SU-DHL-6 (cell line): ENCODE measurements around the gene ICAM1.

Experiments used
- H2AFZ ChIP-seq: fragments of 200-600 bp; sonication (generic); 2 replicates; pipeline ENCODE4 v1.6.1; 2014; ENCODE audit warnings: low read depth, mild to moderate bottlenecking, moderate library complexity, mixed read lengths, antibody characterized with exemption, low read length; ENCODE audit not compliant: severe bottlenecking
- H3F3A ChIP-seq: fragments of 200-600 bp; shearing (Covaris generic); 2 replicates; pipeline ENCODE4 v1.6.0; 2016; ENCODE audit warnings: antibody characterized with exemption, mild to moderate bottlenecking; ENCODE audit not compliant: insufficient read depth
- H3K27ac ChIP-seq: fragments of 200-600 bp; sonication (generic); 2 replicates; pipeline ENCODE4 v1.5.1; 2016; ENCODE audit warnings: low read depth, mild to moderate bottlenecking, low read length, moderate library complexity, mixed read lengths
- H3K27me3 ChIP-seq: fragments of 200-600 bp; sonication (generic), shearing (Covaris generic); 2 replicates; pipeline ENCODE4 v1.6.0; 2014; ENCODE audit warnings: mild to moderate bottlenecking, low read length
- H3K36me3 ChIP-seq: fragments of 200-600 bp; sonication (generic); 2 replicates; pipeline ENCODE4 v1.6.1; 2014; ENCODE audit warnings: mild to moderate bottlenecking, low read length, mixed read lengths
- H3K4me2 ChIP-seq: fragments of 300-600, 200-600 bp; shearing (Covaris generic), sonication (generic); 2 replicates; pipeline ENCODE4 v1.6.0; 2014; ENCODE audit warnings: low read length, low read depth, mild to moderate bottlenecking; ENCODE audit not compliant: poor library complexity, severe bottlenecking
- H3K4me3 ChIP-seq: fragments of 200-600 bp; sonication (generic); 2 replicates; pipeline ENCODE4 v1.5.1; 2014; ENCODE audit warnings: antibody characterized with exemption, low read length, mild to moderate bottlenecking, mixed read lengths; ENCODE audit not compliant: insufficient read depth, poor library complexity, severe bottlenecking
- H3K79me2 ChIP-seq: fragments of 200-600 bp; sonication (generic); 2 replicates; pipeline ENCODE4 v1.6.1; 2014; ENCODE audit warnings: mild to moderate bottlenecking, low read length, moderate library complexity; ENCODE audit not compliant: insufficient read depth
- H3K9ac ChIP-seq: fragments of 200-600 bp; sonication (generic); 2 replicates; pipeline ENCODE4 v1.7.0; 2014; ENCODE audit warnings: mild to moderate bottlenecking, low read length
- H3K9me2 ChIP-seq: fragments of 200-600 bp; sonication (generic); replicated peaks from 2 replicates; pipeline ENCODE4 v1.6.1; 2014; ENCODE audit warnings: low read length; ENCODE audit not compliant: insufficient read depth
- H3K9me3 ChIP-seq: fragments of 200-600 bp; sonication (generic); 2 replicates; pipeline ENCODE4 v1.6.1; 2014; ENCODE audit warnings: low read length, mixed read lengths; ENCODE audit not compliant: insufficient read depth
- H4K20me1 ChIP-seq: fragments of 200-600 bp; sonication (generic); 2 replicates; pipeline ENCODE4 v1.6.1; 2014; ENCODE audit warnings: low read depth, mild to moderate bottlenecking, antibody characterized with exemption, low read length, moderate library complexity, mixed read lengths
- EZH2phosphoT487 ChIP-seq: fragments of 200-600 bp; sonication (generic), shearing (Covaris generic); conservative IDR thresholded peaks from 2 replicates; pipeline ENCODE4 v1.6.1; 2018; ENCODE audit warnings: mild to moderate bottlenecking, antibody characterized with exemption, low read length, moderate library complexity, mixed read lengths
- TF ChIP-seq, protein P1 (sequence below): fragments of 200-600 bp; sonication (generic); IDR thresholded peaks from one replicate; pipeline ENCODE4 v1.5.1; 2017; ENCODE audit warnings: antibody characterized with exemption, mild to moderate bottlenecking, low read length, moderate library complexity; ENCODE audit not compliant: insufficient read depth, poor library complexity, severe bottlenecking

ICAM1 gene

DNA sequence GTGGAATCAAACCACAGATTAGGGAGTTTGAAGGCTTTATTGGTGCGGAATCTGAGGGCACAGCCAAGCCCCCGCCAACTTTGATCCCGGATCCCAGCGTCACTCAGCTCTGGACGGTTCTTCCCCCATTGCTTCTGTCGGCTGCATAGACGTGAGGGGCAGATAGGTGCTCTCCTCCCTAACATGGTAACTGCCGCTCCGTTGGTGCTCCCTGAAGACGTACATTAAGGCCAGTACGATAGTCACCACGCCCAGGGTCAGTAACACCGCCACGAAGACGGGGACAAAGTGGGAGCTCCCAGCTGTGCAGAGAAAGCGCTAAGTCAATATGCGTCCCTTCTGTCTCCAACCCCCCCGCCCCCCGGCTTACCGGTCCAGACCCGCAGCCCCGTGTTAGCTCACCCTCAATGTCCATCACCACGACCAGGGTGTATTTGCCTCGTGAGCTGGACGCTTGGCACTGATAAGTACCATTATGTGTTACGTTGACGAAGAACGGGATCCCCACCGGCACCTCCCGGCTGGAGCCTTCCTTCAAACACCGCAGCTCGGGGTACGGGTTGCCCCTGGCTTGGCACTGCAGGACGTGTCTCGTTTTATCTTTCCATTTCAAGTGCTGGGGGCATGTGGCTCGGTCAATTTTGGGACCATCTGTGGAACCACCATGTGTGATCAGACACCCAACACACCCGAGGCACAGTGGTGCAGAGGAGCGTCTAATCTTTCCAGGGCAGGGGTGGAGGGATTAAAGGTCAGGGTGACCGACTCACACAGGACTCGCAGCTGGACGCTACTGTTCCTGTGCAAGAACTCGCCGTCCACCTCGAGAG lies 63.1 kb downstream of the ICAM1 start:
- Histone ChIP-seq H3K4me3 (peak overlapping the region; percentile 78), H3K27me3 (no peaks in the 10 kb centered on the region), H4K20me1 (peaks cover 4% of the 10 kb centered on the region; the same call in 1 of the 2 replicates), H3K9me2 (no peaks in the 10 kb centered on the region), H3K4me2 (peak overlapping the region; percentile 64), H2AFZ (no peak overlapping the region), H3F3A (no peaks in the 10 kb centered on the region), H3K9ac (peak overlapping the region; percentile 83), H3K27ac (0 out of 2 replicates have a peak overlapping the region, but pooled peaks have one; percentile 18), H3K36me3 (no peaks in the 10 kb centered on the region), H3K79me2 (peaks cover 43% of the 10 kb centered on the region), H3K9me3 (no peaks in the 10 kb centered on the region)
- TF ChIP-seq, protein P1, sequence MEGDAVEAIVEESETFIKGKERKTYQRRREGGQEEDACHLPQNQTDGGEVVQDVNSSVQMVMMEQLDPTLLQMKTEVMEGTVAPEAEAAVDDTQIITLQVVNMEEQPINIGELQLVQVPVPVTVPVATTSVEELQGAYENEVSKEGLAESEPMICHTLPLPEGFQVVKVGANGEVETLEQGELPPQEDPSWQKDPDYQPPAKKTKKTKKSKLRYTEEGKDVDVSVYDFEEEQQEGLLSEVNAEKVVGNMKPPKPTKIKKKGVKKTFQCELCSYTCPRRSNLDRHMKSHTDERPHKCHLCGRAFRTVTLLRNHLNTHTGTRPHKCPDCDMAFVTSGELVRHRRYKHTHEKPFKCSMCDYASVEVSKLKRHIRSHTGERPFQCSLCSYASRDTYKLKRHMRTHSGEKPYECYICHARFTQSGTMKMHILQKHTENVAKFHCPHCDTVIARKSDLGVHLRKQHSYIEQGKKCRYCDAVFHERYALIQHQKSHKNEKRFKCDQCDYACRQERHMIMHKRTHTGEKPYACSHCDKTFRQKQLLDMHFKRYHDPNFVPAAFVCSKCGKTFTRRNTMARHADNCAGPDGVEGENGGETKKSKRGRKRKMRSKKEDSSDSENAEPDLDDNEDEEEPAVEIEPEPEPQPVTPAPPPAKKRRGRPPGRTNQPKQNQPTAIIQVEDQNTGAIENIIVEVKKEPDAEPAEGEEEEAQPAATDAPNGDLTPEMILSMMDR = no peak
- TF ChIP-seq EZH2phosphoT487 = no peak

DNA sequence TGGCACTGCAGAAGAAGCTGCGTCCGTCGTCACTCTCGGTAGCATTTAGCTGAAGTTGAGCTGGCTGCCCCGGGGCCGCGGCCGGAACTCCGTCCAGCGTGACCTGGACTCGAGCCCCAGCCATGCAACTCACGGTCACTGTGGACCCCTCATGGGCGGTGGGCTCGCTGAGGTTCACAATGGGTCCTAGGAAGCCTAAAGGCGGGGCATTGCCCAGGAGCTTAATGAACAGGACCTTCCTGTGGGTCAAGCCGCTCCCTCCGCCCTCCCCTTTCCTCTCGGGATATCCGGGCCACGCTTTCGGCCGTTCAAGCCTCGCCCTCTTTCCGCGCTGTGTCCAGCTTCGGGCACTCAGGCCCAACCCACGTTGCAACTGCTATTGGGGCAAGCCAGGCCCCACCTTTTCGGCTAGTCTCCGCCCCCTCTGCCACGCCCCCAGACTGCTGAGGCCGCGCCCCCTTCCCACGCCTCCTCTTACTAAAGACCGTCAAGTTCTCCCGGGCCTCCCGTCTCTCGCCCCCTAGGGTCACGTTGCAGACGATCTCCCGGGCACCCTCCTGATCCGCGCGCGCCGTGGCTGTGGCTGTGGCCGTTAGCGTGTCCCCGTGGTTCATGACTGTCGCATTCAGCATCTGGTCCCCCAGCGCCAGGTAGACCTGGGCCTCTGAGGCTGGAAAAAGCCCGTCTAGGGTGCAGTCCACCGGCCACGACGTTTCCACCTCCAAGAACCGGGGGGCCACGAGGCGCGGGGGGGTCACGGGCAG lies 63.9 kb downstream of the ICAM1 start:
- Histone ChIP-seq H3K36me3 (no peaks in the 10 kb centered on the region), H3K9me2 (no peaks in the 10 kb centered on the region), H3K9ac (no peak overlapping the region), H3K79me2 (peaks cover 36% of the 10 kb centered on the region), H2AFZ (no peak overlapping the region), H3F3A (no peaks in the 10 kb centered on the region), H3K27me3 (no peaks in the 10 kb centered on the region), H3K9me3 (no peaks in the 10 kb centered on the region), H3K27ac (no peak overlapping the region), H4K20me1 (peaks cover 4% of the 10 kb centered on the region; the same call in 1 of the 2 replicates), H3K4me3 (no peak overlapping the region), H3K4me2 (no peak overlapping the region)
- TF ChIP-seq, protein P1 = no peak
- no peak for TF ChIP-seq EZH2phosphoT487

DNA sequence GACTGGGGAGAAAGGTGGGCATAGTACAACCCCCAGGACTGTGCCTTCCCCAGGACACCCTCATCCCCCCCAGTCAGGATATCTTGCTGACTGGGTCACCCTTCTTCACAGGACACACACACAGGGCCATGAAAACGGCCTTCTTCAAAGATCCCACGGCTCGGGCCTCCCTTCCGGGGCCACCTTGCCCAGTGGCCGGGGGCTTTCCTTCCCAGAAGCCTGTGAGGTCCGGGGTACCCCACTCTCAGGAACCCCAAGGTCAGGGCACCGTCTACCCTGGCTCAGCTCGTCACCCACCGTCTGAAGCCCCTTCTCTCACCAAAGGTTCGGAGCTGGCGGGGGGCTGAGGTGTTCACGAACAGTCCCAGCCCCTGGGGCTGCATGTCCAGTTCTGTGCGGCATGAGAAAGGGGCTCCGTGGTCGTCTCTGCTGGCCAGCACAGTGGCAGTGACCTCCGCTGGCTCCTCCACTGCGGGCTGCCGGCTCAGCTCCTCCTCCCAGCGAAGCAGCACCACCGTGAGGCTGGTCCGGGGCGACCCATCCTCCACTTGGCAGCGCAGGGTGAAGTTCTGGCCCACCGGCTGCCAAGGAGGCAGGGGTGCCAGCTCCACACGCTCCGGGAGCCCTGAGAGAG lies 64.5 kb downstream of the ICAM1 start:
- H3K9ac ChIP-seq = no peak overlapping the region
- H4K20me1 ChIP-seq = peaks cover 4% of the 10 kb centered on the region; the same call in 1 of the 2 replicates
- H2AFZ ChIP-seq = no peak overlapping the region
- H3K9me2 ChIP-seq = no peaks in the 10 kb centered on the region
- no peak overlapping the region for H3K27ac ChIP-seq
- no peak overlapping the region for H3K4me2 ChIP-seq
- no peak for TF ChIP-seq EZH2phosphoT487
- TF ChIP-seq, protein P1 = no peak
- peaks cover 29% of the 10 kb centered on the region for H3K79me2 ChIP-seq
- H3K27me3 ChIP-seq = no peaks in the 10 kb centered on the region
- no peak overlapping the region for H3K4me3 ChIP-seq
- no peaks in the 10 kb centered on the region for H3F3A ChIP-seq
- H3K9me3 ChIP-seq = no peaks in the 10 kb centered on the region
- no peaks in the 10 kb centered on the region for H3K36me3 ChIP-seq
